Lower leg skin (tissue), 3 donors: ENCODE data around the gene TAF1C.

Experiments
- CTCF ChIP-seq, 3 donors: fragments of 450-650 bp; IDR thresholded peaks; one replicate each; pipeline ENCODE4 v1.5.1; 2016; ENCODE audit warnings: antibody characterized with exemption in 3 of 3, mild to moderate bottlenecking in 3 of 3, moderate library complexity in 2 of 3
- POLR2A ChIP-seq, 2 donors: fragments of 450-650 bp; IDR thresholded peaks; one replicate each; pipeline ENCODE4 v1.6.1; 2016 to 2017; ENCODE audit warnings: antibody characterized with exemption in 2 of 2, mild to moderate bottlenecking in 1 of 2, moderate library complexity in 1 of 2

DNA sequence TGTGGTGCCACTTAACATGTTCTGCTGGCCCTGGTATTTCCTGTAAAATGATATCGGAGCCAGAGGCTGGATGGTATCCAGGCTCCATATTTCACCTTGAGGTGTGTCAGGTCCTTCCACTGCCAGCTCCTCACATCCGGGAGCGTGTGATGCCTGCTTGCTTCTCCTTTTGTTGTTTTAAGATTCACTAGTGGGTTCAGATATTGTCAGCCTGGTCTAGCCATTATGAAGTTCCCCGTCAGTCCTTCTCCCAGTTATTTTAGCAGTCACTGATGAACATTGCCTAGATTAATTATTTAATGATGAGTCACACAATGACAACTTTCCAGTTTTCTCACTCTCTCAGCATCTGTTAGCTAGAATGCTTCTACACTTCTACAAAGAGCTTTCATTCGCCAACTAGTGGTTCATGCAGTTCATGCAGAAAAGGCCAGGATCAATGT is 30.5 kb downstream of the TAF1C start:
- TF ChIP-seq CTCF (IDR thresholded peaks at IDR 0.05): no peak
- no peak for TF ChIP-seq POLR2A (IDR thresholded peaks at IDR 0.05)
